GM19463 (cell line): ENCODE measurements around the gene TLE7.

Experiments
- ATAC-seq: cut with Tn5 transposase; IDR thresholded peaks from one replicate; pipeline ENCODE4 v1.9.1; 2021; ENCODE audit warnings: mild to moderate bottlenecking, moderate library complexity; ENCODE audit not compliant: unreplicated experiment

The TLE7 gene

GRCh38 chr16:71442051-71442440 is at the start of gene TLE7:
TSS of gene TLE7 (minus strand) at chr16:71442054. CDS start at chr16:71433324, 8,730 bp downstream.
- no peak for ATAC-seq

- ATAC-seq, result no peak
These were observed 49.2 kb upstream of the TLE7 start for GRCh38 chr16:71491054-71491453.

GRCh38 chr16:71490361-71490760 is 48.5 kb upstream of the TLE7 start:
- ATAC-seq, result no peak

- ATAC-seq, result no peak
These were observed 47.3 kb upstream of the TLE7 start, which contains the start of gene ZNF19 for GRCh38 chr16:71489122-71489521. TSS of gene ZNF19 (minus strand) at chr16:71489324. CDS start at chr16:71482114, 7,210 bp downstream.

GRCh38 chr16:71484006-71484893 is 42.4 kb upstream of the TLE7 start:
- peak; percentile 80 for ATAC-seq

- ATAC-seq, result no peak
These were observed 40.7 kb upstream of the TLE7 start for GRCh38 chr16:71482569-71482968.

- ATAC-seq, result no peak
These were observed 39.1 kb upstream of the TLE7 start for GRCh38 chr16:71480956-71481355.

- ATAC-seq, result no peak
These were observed 37.6 kb upstream of the TLE7 start for GRCh38 chr16:71479420-71479819.

- ATAC-seq, result no peak
These were observed 34.7 kb upstream of the TLE7 start for GRCh38 chr16:71476457-71477124.

GRCh38 chr16:71474864-71475263 is 33.0 kb upstream of the TLE7 start:
- ATAC-seq, result no peak

- ATAC-seq, result no peak
These were observed 32.0 kb upstream of the TLE7 start for GRCh38 chr16:71473891-71474290.

GRCh38 chr16:71472931-71473330 is 31.1 kb upstream of the TLE7 start:
- ATAC-seq, result no peak

- ATAC-seq, result no peak
These were observed 30.2 kb upstream of the TLE7 start for GRCh38 chr16:71472051-71472450.

- no peak for ATAC-seq
These were observed 26.0 kb upstream of the TLE7 start for GRCh38 chr16:71467810-71468209.

GRCh38 chr16:71464231-71464630 is 22.4 kb upstream of the TLE7 start:
- no peak for ATAC-seq

GRCh38 chr16:71461686-71462648 is 20.1 kb upstream of the TLE7 start, which contains the start of gene ZNF23:
TSS of gene ZNF23 (minus strand) at chr16:71462247. CDS start at chr16:71456796, 5,451 bp downstream.
- ATAC-seq, result peak; percentile 99

GRCh38 chr16:71460941-71461340 is 19.1 kb upstream of the TLE7 start:
- no peak for ATAC-seq

GRCh38 chr16:71460236-71460635 is 18.4 kb upstream of the TLE7 start:
- no peak for ATAC-seq

- ATAC-seq, result no peak
These were observed 17.7 kb upstream of the TLE7 start for GRCh38 chr16:71459510-71459909.

GRCh38 chr16:71456801-71457200 is 14.9 kb upstream of the TLE7 start:
- ATAC-seq, result no peak

GRCh38 chr16:71453036-71453435 is 11.2 kb upstream of the TLE7 start:
- ATAC-seq, result no peak
